Measurements from ENCODE around the gene MCM9.
"Not testable (repeated sequence)": the region's sequence is repeated elsewhere in the genome, so short reads cannot be mapped to it uniquely, and the experiment has no call there.

MCM9 gene

GRCh38 chr6:118768441-118768840, 166.5 kb downstream of the MCM9 start:
- no peak for TF ChIP-seq CTCF (IDR thresholded peaks at IDR 0.05)
- no peak overlapping the region for H3K4me3 ChIP-seq
- no peak for DNase-seq (ENCODE audit: low spot score)
- peak overlapping the region; percentile 32 to 48 for H3K27ac ChIP-seq

- not testable (repeated sequence) for DNase-seq (ENCODE audit: low spot score); H3K4me3 ChIP-seq; H3K27ac ChIP-seq
These were observed 169.6 kb downstream of the MCM9 start for GRCh38 chr6:118765316-118765715.

GRCh38 chr6:118764766-118765165, 170.2 kb downstream of the MCM9 start:
- Histone ChIP-seq H3K4me3 (no peak overlapping the region), H3K27ac (no peak overlapping the region)
- no peak for DNase-seq (ENCODE audit: low spot score)
- no peak for TF ChIP-seq CTCF (IDR thresholded peaks at IDR 0.05)
